ENCODE data around the gene PHIP. TPM values are rescaled to one million over a fixed set of nuclear protein-coding genes. Genes with fewer than 3 reads are reported as not detected.
"Not testable (repeated sequence)": the region's sequence is repeated elsewhere in the genome, so short reads cannot be mapped to it uniquely, and the experiment has no call there.

The PHIP gene
- total RNA-seq, 1 donor from 2014 or later: 14.9 TPM

DNA sequence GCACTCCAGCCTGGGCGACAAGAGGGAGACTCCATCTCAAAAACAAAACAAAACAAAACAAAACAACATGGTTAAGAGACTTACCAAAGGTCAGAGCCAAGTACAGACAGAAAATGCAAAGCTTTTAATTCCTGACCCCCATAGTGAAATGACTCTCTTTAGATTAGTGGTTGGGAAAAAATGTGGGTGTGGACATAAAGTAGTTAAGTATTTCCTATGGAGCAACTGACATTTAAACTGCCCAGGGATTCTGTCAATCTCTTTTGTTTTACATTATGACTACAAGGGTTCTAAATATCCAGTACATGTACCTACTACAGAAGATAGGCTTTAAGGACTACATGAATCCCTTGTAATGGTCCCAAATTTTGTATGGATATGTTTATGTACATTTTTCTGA is 135.6 kb downstream of the PHIP start:
- H3K4me3 ChIP-seq: no peak overlapping the region
- no peaks in the 10 kb centered on the region for H3K27me3 ChIP-seq
- intact Hi-C loops (cut with DNase I): no loop called here
- peaks cover 45 to 68% of the 10 kb centered on the region in 2 donors for H3K36me3 ChIP-seq
- TF ChIP-seq, protein P1, sequence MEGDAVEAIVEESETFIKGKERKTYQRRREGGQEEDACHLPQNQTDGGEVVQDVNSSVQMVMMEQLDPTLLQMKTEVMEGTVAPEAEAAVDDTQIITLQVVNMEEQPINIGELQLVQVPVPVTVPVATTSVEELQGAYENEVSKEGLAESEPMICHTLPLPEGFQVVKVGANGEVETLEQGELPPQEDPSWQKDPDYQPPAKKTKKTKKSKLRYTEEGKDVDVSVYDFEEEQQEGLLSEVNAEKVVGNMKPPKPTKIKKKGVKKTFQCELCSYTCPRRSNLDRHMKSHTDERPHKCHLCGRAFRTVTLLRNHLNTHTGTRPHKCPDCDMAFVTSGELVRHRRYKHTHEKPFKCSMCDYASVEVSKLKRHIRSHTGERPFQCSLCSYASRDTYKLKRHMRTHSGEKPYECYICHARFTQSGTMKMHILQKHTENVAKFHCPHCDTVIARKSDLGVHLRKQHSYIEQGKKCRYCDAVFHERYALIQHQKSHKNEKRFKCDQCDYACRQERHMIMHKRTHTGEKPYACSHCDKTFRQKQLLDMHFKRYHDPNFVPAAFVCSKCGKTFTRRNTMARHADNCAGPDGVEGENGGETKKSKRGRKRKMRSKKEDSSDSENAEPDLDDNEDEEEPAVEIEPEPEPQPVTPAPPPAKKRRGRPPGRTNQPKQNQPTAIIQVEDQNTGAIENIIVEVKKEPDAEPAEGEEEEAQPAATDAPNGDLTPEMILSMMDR (IDR thresholded peaks at IDR 0.05): no peak
- H3K27ac ChIP-seq: no peak overlapping the region
- no peaks in the 10 kb centered on the region for H3K4me1 ChIP-seq
- no peaks in the 10 kb centered on the region for H3K9me3 ChIP-seq
- no peak for DNase-seq (ENCODE audit: low spot score in 2 of 2)

DNA sequence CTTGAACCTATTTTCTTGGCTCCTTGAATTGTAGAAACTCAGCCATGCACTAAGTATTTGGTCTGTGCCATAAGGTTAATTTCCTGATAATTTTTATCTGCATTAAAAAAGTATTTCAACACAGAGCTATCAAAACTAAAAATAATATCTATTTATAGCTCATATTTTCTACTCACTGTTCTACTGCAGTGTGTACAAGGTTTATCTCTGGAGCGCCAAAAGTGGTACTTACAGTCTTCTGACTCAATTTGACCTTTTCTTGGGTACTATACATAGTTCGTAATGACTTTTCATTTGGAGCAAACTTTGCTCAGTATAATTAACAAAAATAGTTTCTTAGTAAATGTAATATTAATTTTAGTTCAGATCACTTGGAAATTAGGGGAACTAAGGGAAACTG is 141.5 kb downstream of the PHIP start:
- TF ChIP-seq, protein P1 (IDR thresholded peaks at IDR 0.05): no peak
- Histone ChIP-seq H3K4me3 (no peak overlapping the region), H3K9me3 (no peaks in the 10 kb centered on the region), H3K4me1 (no peaks in the 10 kb centered on the region), H3K36me3 (peaks cover 7 to 24% of the 10 kb centered on the region in 2 donors), H3K27me3 (no peaks in the 10 kb centered on the region), H3K27ac (no peak overlapping the region)
- intact Hi-C loops (cut with DNase I): no loop called here
- DNase-seq (ENCODE audit: low spot score in 2 of 2): no peak

DNA sequence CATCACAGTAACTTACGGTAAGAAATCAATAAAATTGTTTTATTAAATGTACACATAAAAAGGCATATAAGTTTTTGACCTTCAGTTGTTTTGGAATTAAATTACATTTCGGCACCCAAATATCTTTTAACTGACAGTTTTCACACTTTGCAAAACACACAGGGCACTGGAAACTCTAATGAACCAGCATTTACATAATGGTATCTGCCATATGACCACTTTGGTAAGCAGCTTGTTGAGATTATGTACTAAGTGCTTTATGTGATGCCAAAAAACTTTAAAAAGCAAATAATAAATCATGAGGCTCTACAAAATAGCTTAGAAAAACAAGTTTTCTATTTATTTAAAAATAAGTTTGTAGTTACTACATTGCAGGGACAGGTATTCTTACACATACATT is 142.5 kb downstream of the PHIP start:
- H3K4me1 ChIP-seq: no peaks in the 10 kb centered on the region
- H3K36me3 ChIP-seq: peaks cover under 1 to 16% of the 10 kb centered on the region in 2 donors
- intact Hi-C loops (cut with DNase I): no loop called here
- no peak overlapping the region for H3K27ac ChIP-seq
- no peaks in the 10 kb centered on the region for H3K9me3 ChIP-seq
- TF ChIP-seq, protein P1 (IDR thresholded peaks at IDR 0.05): no peak
- no peak overlapping the region for H3K4me3 ChIP-seq
- no peak for DNase-seq (ENCODE audit: low spot score in 2 of 2)
- H3K27me3 ChIP-seq: no peaks in the 10 kb centered on the region

DNA sequence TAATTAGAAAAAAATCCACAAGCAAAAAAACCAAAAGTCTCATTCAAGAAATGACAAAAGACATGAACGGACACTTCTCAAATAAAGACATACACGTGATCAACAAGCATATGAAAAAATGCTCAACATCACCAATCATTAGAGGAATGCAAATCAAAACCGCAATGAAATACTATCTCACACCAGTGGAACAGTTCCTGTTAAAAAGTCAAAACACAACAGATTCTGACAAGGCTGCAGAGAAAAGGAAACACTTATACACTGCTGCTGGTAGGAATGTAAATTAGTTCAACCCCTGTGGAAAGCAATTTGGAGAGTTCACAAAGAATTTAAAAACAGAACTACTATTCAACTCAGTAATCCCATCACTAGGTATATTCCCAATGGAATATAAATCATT is 152.7 kb downstream of the PHIP start:
- Histone ChIP-seq H3K27me3 (no peaks in the 10 kb centered on the region), H3K27ac (no peak overlapping the region), H3K4me3 (no peak overlapping the region), H3K36me3 (no peaks in the 10 kb centered on the region), H3K9me3 (peaks cover 17 to 38% of the 10 kb centered on the region in 2 donors), H3K4me1 (no peaks in the 10 kb centered on the region)
- no peak for DNase-seq (ENCODE audit: low spot score in 2 of 2)
- TF ChIP-seq, protein P1 (IDR thresholded peaks at IDR 0.05): no peak
- intact Hi-C loops (cut with DNase I): no loop called here

DNA sequence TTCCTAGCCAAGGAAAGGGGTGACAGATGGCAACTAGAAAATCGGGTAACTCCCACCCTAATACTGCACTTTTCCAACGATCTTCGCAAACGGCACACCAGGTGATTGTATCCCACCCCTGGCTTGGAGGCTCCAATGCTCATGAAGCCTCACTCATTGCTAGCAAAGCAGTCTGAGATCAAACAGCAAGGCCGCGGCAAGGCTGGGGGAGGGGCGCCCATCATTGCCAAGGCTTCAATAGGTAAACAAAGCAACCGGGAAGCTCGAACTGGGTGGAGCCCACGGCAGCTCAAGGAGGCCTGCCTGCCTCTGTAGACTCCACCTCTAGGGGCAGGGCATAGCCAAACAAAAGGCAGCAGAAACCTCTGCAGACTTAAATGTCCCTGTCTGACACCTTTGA is 156.9 kb downstream of the PHIP start:
- H3K27ac ChIP-seq; H3K4me3 ChIP-seq; intact Hi-C loops (cut with DNase I); H3K4me1 ChIP-seq; H3K27me3 ChIP-seq; DNase-seq (ENCODE audit: low spot score in 2 of 2); H3K36me3 ChIP-seq: not testable (repeated sequence)
- H3K9me3 ChIP-seq: peaks cover 11 to 39% of the 10 kb centered on the region in 2 donors

DNA sequence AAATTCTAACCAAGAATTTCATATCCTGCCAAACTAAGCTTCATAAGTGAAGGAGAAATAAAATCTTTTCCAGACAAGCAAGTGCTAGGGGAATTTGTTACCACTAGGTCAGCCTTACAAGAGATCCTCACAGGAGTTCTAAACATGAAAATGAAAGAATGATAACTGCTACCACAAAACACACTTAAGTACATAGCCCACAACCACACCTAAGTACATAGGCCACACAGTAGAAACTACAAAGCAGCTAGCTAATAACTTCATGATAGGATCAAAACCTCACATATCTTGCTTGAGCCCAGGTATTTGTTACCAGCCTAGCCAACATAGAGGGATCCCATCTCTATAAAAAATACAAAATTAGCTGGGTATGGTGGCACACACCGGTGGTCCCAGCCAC is 160.3 kb downstream of the PHIP start:
- Histone ChIP-seq H3K4me3 (no peak overlapping the region), H3K27ac (no peak overlapping the region), H3K27me3 (no peaks in the 10 kb centered on the region), H3K9me3 (peaks cover 11 to 25% of the 10 kb centered on the region in 2 donors), H3K4me1 (no peaks in the 10 kb centered on the region), H3K36me3 (no peaks in the 10 kb centered on the region)
- no peak for DNase-seq (ENCODE audit: low spot score in 2 of 2)
- intact Hi-C loops (cut with DNase I): no loop called here
- TF ChIP-seq, protein P1 (IDR thresholded peaks at IDR 0.05): no peak
